Colon (tissue), 2 donors: Measurements from ENCODE around the gene CSNK1E.
"Not testable (repeated sequence)": the region's sequence is repeated elsewhere in the genome, so short reads cannot be mapped to it uniquely, and the experiment has no call there.

Source experiments
- FAIRE-seq: peaks from 2 replicates; lab custom pipeline; 2012; peaks lifted over from hg19 to GRCh38; lab: Jason Lieb, UNC
- donor health status: control.
- donor health status: control.

CSNK1E gene

GRCh38 chr22:38317122-38317994 lies at the start of gene CSNK1E:
CSNK1E (minus strand) TSS chr22:38317433; CDS start chr22:38314157, 3,276 bp downstream.
- no peak for FAIRE-seq

- not testable (repeated sequence) for FAIRE-seq
Measured at GRCh38 chr22:38365829-38366228, 48.6 kb upstream of the CSNK1E start.

DNA sequence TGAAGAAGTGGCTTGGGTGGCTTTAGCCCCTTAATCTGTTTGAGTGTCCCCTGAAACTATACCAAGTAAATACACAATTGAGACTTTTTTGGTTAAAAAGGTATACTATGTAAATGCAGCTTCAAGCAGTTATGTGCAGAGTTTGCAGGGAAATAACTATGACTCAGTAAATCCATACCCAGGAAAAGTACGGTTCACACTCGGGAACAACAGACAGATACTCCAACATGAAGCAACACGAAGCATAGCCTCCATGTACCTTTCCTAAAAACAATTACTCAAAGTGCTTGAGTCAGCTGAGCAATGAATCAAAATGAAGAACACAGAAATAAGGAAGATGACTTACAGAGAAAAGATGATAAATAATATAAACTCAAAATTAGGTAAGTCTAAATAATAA lies 47.9 kb upstream of the CSNK1E start:
- not testable (repeated sequence) for FAIRE-seq

GRCh38 chr22:38360560-38360959 lies 43.3 kb upstream of the CSNK1E start:
- FAIRE-seq: not testable (repeated sequence)

DNA sequence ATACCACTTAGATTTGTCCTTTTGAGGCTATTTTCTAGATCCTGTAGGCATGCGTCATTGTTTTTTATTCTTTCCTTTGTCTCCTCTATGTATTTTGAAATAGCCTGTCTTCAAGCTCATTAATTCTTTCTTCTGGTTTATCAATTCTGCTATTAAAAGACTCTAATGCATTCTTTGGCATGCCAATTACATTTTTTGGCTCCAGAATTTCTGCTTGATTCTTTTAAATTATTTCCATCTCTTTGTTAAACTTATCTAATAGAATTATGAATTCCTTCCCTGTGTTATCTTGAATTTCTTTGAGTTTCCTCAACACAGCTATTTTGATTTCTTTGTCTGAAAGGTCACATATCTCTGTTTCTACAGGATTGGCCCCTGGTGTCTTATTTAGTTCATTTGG lies 42.6 kb upstream of the CSNK1E start:
- not testable (repeated sequence) for FAIRE-seq

- FAIRE-seq: not testable (repeated sequence)
Measured at GRCh38 chr22:38357971-38358370, 40.7 kb upstream of the CSNK1E start.

GRCh38 chr22:38355275-38355674 lies 38.0 kb upstream of the CSNK1E start:
- no peak for FAIRE-seq

- FAIRE-seq: no peak
Measured at GRCh38 chr22:38353701-38354100, 36.5 kb upstream of the CSNK1E start.

- FAIRE-seq: no peak
Measured at GRCh38 chr22:38353142-38353629, 36.0 kb upstream of the CSNK1E start.

- no peak for FAIRE-seq
Measured at GRCh38 chr22:38352436-38352835, 35.2 kb upstream of the CSNK1E start.

DNA sequence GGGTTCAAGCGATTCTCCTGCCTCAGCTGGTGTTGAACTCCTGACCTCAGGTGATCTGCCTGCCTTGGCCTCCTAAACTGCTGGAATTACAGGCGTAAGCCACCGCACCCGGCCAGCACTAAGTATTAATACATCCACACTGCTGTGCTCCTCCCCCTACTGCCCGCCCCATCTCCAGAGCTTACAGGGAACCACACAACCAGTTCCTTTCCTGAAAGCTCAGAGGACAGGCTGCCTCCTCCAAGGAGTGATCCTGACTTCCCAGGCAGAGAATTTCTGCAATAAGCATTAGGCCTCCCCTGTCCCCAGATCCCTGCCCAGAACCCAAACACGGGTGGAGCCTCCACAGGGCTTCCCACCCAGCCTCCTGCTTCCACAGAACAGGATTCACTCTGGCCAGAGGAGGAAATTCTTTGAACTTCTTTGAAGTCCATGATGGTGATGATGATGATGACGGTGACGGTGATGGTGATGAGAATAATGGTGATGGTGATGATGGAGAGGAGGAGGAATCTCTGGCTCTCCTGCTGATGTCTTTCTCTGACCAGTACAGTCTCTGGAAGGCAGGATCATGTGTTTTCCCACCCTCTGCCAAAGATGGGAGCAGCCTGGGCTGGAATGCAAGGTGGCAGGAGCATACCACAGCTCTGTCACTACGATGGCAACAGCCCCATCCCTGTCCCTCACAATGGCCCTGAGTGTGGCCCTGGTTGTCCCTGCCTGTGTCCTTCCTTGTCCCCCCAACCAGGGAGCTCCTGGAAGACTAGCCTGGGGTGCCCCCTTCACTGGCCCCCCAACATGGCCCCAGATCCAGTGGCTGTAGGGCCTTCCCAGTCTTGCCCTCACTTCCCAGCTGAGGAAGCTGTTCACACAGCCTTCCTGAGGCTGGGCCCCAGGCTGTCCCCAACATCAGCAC lies 33.5 kb upstream of the CSNK1E start:
- FAIRE-seq: no peak

DNA sequence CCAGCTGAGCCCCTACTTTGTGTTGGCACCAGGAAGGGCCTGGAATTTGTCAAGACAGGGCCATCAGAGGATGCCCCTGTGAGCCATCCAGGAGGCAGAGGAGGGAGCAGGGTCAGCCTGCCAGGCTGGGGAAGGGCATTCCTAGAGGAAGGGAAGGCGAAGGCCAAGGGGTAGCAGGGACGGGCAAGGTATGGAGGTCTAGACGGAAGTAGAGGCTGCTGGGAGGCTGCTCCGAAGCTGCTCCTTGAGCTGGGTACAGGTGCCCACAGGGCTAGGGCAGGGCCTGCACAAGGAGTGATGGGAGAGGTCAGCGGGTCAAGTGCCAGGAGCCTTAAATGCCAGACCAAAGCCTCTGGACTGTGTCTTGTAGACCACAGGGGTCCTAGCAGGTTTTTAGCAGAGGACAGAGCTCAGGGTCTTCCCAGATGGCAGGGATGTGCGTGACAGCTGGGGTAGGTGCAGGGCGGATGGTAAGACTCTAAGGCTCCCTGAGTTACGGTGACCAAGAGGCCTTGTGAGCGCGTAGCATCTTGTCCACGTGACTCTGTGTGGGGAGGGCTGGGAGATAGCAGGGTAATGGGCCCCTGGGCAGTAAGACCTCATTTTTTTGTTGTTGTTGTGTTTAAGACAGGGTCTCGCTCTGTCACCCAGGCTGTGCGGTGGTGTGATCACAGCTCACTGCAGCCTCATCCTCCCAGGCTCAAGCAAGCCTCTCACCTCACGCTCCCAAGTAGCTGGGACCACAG lies 31.7 kb upstream of the CSNK1E start:
- FAIRE-seq: no peak

- FAIRE-seq: no peak
Measured at GRCh38 chr22:38347944-38348750, 30.9 kb upstream of the CSNK1E start.

DNA sequence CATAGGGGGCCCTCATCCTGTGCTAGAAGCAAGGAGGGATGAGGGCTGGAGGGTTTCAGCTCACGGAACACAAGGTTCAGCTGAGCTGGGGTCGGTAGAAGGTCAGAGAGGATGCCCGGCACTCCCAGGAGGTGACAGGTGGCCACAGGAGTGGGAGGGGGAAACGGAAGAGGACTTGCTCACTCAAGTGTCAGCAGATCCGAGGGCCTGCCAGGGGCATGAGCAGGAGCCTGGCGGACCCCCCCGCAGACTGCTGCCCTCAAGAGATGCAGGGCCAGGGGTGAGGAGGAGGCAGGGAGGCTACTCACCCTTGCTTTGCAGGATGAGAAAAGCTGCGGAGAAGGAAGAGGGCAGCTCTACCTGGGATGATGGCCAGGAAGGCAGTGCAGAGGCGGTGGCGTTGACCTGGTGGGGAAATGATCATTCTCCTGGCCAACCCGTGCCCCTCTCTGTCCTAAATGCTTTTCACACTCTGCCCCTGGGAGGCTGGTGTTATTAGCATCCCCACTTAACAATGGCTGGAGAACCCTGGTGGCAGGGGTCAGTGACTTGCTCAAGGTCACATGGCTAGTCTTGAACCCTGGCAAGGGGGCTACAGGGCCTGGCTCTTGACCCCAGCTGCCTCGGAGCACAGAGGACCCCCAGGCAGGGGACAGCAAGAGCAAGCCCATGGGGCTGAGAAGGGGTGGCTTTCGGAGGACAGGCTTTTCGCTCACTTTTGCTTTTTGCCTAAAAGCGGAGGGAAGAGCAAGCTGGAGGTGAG lies 30.1 kb upstream of the CSNK1E start:
- no peak for FAIRE-seq

DNA sequence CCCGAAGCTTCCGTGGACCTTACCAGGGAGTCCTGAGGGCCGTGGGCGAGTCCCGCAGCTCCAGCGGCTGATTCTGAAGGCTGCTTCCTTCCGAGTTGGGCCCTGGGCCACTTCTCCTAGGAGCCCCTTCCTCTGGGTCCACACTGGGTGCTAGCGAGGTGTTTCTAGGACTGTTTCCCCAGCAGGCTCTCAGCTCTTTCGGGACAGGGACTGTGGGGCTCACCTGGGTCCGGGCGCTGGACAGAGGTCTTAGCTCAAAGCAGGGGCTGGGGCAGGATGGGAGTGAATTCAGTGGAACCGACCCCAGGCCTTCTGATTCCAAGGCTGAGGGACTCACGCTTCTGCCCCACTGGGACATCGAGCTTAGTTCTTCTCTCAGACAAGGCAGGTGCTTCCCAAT lies 29.3 kb upstream of the CSNK1E start:
- no peak for FAIRE-seq

- no peak for FAIRE-seq
Measured at GRCh38 chr22:38345782-38346181, 28.5 kb upstream of the CSNK1E start.

DNA sequence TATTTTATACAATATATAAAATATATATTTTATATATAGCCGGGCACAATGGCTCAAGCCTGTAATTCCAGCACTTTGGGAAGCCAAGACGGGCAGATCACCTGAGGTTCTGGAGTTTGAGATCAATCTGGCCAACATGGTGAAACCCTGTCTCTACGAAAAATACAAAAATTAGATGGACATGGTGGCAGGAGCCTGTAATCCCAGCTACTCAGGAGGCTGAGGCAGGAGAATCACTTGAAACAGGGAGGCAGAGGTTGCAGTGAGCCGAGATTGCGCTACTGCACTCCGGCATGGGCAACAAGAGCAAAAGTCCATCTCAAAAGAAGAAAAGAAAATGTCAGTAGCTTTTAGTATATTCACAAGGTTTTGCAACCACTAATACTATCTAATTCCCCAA lies 22.7 kb upstream of the CSNK1E start:
- not testable (repeated sequence) for FAIRE-seq

- FAIRE-seq: no peak
Measured at GRCh38 chr22:38338772-38339379, 21.6 kb upstream of the CSNK1E start.

GRCh38 chr22:38336699-38337098 lies 19.5 kb upstream of the CSNK1E start:
- no peak for FAIRE-seq

- FAIRE-seq: no peak
Measured at GRCh38 chr22:38335077-38335476, 17.8 kb upstream of the CSNK1E start.
